Measurements from ENCODE around the gene SLC47A2.

SLC47A2 gene

DNA sequence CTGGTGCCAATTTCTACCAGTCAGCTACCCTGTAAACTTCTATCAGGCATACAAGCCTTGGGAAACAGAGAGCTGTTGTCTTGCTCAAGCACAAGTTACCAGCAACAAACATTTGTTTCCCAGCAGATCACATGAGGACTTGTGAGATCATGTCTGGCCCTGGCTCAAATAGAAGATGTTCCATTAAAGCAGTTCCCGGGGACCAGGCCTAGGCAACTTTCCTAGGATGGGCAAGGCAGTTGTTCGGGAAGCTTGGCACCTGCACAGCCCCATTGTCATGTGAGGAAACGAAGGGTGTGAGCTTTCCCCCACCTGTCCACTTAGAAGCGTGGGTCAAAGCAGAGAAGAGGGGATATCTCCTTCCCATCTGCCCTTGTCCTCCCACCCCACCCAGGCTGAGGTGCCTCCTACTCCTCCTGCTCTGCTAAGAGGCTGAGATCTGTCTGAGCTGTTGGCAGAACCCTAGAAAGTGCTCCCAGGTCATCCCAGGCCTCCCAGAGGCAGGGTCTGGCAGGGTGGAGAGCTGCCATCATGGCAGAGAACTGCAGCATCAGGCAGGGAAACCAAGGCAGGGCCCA, 11.2 kb upstream of the SLC47A2 start:
- no peak for DNase-seq

DNA sequence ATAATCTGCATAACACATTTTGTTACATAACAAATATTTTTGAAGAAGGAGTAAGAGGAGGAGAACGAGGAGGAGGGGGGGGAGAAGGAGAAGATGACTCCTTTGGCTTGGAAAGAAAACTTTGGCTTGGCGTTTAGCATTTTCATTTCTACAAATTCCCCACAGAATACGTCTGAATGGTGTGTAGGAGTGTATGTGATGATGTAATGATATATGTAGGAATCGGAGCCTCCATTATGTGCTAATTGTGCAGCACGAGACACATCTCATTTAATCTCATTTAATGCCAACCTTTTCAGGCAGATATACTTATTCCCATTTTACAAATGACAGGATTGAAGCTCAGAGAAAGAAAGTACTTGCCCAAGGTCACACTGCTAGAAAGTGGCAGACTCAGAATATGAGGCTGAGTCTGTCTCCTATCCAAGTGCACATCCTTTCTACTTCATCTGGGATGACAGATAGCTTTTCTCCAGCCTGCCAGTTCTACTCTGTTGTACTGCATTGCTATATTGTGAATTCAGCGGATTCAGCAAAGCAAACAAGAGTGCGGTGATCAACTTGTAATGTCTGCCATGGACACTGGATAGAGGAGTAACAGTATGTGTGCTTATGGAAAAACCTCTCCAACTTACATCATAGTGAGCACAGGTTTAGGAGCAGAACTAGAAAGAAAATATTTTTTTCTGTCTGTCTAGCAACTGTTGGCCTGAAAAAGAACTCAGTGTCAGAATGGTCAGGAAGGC, 10.4 kb upstream of the SLC47A2 start:
- DNase-seq, result no peak

DNA sequence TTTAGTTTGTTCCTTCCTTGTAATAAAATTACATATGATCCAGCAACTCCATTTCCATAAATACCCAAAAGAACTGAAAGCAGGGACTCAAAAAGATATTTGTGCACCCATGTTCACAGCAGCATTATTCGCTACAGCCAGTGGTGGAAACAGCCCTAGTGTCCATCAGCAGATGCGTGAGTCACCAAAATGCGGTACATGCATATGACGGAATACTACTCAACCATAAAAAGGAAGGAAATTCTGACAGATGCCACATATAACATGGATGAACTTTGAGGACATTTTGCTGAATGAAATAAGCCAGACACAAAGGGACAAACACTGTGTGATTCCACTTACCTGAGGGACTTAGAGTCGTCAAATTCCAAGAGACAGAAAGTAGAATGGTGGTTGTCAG, 9.1 kb upstream of the SLC47A2 start:
- no peak for DNase-seq

DNA sequence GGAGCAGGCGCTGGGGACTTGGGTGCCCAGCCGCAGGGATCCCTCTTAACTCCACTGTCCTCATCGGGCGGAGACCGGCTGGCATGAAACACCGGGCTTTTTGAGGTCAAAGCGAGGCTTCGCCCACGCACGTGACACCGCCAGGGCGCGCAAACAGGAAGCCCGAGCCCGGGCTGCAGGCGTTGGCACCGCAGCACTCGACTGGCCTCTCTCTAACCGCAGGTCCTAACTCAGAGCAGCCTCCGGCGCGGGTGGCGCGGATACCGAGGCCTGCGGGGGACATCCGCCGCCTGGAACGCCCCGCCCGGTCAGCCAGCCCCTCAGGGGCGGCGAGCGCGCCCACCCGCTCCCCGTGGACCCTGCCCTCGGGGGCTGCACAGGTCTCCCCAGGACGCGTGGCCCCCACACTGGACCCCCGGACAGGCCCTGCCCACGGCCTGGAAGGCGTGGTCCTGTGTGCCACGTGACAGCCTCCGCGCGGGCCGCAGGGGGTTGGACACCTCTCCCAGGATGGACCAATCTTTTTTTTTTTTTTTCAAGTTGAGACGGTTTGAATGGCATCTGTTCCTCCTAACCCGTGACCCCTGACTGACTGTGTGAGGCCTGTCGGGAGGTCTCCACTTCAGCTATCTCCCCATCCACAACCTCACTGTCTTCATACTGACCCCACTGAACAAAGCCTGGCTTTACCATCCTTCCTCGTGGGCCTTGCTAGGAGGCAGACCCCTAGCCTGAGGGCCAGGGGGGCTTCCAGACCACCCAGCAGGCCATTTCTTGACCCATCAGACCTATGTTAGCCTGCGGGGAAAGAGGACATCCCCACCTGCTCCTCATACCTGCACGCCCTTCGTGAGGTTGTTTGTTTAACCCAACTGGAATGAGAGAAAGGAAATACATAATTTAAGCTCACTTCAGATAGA, 8.4 kb upstream of the SLC47A2 start:
- DNase-seq, result no peak

DNA sequence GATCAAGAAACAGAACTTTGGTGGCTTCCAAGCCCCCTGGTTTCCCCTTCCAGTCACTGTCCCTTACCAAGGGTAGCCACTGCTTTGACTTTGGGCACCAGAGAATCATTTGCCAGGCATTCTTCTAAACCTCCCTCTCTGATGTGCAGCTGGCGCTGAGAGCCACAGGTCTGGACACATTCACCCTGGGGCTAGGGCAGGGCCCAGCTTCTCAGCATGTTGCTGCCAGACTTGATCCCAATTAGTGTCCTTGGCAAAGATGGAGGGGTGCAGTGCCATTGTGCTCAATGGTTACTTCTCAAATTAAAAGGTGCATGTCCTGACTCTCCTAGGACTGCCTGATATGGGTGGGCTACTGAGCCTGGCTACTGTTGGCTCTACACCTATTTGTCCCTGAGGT, 7.6 kb upstream of the SLC47A2 start:
- no peak for DNase-seq

DNA sequence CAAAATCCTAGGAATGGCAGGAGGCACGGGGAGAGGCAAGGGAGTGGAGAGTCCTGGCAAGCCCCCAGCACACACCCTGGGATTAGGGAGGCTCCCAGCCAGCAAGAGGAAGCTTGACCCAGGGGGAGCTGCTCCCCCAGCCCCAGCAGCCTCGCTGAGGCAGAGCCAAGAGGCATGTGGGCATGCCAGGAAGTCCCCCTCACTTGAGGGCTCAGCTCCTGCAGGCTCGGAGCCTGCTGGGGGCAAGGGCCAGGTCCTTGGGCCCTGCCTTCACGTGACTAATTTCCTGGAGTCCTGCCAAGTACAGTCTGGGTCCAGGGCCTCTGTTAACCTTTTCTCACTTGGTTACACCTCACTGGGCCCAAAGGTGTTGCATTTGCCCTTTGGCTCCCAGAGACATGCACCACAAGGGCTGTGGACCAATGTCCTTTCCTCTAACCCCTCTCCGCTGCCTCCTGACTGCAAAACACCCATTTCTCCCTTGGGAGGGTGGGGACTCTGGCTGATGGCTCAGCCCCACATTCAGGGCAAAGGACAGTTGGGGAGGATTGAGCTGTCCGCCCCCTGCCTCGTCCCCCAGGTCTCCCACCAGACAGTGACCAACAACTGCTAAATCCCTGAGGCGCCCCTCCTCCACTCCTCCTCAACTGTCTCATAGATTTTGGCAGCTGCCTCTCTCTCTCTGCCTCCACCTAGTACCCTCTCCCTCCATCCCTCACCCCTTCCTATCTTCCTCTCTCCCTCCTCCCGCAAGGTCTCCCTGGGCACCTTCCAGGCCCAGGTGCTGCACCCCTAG, 4.4 kb upstream of the SLC47A2 start:
- no peak for DNase-seq

DNA sequence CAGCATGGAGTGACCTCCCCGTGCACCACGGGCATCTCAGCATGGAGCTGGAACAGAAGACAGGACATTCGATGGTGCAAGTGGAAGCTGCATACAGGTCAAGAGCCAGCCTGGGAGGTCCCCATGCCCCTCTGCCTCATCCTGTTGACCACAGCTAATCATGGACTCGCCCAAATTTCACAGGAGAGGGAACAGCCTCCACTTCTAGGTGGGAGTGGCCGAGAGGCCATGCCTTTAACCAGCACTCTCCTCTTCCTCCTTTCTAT, 3.8 kb upstream of the SLC47A2 start:
- DNase-seq, result no peak

DNA sequence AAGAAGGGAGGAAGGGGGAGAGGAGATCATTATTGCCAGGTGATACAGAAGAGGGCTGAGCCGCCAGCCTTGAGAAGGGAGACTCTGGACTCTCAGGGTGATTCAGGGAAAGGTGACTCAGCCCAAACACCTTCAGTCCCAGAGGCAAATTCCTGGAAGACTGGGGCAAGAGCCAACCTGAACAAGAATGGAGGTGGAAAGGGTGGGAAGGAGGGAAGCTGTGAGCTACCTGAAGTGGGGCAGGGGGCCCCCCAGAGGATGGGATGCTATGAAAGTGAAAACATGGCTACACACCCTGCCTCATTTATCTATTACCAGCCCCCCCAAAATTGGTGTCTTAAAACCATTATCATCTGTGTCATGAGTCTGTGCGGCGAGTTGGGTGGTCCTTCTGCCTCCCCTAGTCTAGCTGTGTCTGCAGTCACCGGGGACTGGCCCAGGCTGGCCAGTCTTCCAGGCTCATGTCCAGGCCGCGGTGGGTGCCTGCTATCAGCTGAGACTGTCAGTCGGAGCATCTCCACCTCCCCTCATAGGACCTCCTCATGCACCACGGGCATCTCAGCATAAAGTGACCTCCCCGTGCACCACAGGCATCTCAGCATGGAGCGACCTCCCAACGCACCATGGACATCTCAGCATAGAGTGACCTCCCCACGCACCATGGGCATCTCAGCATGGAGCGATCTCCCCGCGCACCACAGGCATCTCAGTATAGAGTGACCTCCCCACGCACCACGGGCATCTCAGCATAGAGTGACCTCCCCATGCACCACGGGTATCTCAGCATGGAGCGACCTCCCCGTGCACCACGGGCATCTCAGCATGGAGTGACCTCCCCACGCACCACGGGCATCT, 3.2 kb upstream of the SLC47A2 start:
- DNase-seq, result no peak

DNA sequence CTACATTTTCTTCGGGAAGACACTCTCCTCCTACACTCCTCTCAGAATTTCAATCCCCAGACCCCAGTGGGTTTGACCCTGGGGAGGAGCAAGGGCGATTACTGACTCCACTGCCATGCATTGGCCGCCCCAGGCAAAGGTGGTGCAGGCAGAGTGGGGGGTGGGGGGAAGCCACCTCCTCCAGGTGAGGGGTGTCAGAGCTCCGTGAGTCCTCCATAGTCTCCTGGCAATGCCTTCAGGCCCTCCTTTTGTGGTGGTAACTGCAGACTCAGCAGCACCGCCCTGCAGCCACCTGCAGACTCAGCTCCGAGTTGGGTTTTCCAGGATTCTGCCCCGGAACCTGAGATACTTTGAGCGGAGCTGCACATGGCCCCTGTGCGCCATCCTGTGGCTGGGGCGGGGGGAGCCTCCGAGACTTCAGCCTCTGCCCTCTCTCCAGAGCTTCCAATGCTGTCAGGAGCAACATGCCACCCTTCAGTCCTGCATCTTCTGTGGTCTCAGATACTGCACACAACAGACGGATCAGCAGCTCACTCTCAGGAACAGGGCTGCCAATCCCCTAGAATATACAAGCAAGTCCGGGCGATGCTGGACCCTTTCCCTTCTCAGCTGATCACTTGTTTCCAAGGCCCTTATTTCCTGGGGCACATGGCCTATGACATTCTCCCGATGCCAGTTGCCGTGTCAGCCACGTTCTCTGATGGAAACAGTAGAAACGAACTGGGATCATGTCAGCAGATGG, 2.4 kb upstream of the SLC47A2 start:
- peak in 1 of 2 experiments; percentile 15 for DNase-seq

DNA sequence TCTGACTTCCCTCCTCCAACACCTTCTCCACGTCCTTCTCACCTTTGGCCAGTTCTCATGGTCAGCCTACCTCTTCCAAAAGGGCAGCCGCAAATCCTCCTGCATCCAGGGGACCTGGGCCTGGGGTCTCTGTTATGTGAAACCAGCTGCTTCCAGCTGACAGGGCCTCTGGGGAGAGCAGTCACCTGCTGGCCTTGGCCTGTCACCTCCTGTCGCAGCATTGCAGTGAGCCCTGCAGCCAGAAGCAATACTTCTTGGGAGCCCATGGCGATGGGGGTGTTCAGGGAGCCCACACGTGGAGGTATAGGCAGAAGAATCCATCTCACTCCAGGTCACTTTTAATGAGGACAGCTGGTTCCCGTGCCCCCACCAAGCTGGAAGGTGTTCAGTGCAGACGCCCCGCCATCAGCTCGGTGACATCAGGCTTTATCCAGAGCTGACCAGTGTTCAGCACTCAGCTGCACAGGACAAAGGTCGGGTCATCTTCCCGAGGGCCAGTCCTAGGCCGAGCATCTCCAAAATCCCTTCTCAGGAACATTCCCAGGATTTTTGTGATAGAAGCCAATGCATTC, 1.7 kb upstream of the SLC47A2 start:
- DNase-seq, result no peak

DNA sequence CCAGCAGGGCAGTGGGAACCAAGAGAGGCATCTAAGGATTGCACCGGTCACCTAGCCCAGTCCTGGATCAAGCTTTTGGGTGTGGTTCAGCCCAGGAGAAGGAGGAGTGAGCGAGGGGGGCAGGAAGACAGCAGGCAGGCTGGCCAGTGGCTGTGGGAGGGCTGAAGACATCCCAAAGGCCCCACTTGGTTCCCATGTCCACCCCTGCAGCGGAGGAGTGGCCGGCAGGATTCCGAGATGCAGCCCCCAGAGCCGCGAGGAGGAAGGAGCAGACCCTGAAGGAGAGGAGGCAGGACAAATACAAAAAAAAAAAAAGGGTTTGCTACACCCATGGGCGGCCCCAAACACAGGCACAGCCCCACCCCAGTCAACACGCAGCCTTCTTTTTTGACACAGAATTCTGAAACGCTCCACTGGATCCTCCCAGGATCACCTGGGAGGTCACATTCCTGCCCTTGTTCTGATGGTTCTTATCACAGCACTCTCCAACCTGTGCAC, 1.1 kb upstream of the SLC47A2 start:
- DNase-seq, result no peak

DNA sequence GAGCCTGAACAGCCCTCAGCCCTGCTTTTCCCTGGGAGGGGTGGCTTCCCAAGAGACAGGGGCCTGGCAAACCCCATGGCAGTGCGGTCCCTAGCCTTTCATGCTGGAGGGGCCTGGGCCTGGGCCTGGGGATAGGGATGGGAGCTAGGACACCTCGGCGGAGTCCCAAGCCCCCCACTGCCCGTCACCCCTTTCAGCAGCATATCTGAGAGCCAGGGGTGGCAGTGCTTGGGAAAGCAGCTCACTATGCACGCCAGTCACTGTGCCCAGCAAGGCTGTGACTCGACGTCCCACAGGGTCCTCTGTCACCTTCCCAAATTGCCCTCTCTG, 612 bp upstream of the SLC47A2 start:
- no peak for DNase-seq

DNA sequence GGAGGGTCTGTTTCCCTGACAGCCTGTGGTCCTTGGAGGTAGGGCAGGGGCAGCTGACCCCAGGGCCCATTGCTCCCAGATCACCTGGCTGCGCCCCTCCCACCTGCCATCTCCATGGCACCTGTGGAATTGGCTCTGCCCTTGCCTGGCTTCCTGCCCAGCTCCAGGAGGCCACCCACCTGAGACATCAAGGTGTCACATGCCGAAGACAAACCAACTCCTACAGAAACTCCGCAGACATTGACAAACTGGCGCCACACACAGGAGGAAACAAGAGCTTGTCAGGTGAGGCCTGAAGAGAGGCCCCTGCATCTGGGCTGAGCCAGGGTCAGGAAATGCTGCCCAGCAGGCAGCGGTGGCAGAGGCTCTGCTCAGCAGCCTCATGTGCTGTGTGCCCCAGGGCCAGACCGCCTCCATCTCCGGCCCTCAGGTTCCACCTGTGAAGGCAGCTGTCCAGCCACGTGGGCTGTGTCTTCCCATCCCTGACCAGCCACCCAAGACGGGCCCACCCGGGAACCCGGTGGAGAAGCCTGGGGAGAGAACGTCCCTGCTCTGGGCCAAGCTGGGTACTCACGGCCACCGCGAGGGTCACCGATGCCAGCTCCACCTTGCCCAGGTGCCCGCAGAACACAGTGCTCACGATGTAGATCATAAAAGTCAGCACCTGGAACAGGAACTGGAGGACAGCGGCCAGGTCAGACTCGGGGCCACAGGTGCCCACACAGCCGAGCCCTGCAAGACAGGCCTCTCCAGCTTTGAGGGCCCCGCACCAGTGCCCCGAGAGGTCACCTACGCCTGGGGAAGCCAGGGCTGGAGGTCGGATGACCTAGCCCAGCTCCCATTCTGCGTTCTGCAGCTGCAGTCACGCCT, 1.6 kb downstream of the SLC47A2 start:
- no peak for DNase-seq

DNA sequence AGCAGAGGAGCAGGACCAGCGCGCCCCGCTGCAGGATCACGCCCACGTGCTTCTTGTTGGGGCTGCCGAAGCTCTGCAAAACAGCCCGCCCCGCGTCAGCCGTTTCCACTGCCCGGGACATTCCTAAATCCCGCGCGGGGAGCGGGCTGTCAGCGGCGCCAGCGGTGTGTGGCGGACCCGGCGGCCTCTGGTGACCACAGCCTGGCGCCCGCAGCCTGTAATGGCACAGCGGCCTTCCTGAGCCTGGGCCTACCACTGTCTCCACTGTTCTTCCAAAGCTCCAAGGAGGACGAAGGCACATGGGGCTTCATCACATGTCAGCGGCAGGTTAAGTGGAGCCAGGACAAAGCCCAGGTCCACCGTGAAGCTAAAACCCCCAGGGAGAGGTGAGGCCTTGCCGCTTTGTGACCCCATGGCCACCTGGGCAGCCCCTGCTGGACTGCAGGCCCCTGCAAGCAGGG, 2.5 kb downstream of the SLC47A2 start:
- no peak for DNase-seq

DNA sequence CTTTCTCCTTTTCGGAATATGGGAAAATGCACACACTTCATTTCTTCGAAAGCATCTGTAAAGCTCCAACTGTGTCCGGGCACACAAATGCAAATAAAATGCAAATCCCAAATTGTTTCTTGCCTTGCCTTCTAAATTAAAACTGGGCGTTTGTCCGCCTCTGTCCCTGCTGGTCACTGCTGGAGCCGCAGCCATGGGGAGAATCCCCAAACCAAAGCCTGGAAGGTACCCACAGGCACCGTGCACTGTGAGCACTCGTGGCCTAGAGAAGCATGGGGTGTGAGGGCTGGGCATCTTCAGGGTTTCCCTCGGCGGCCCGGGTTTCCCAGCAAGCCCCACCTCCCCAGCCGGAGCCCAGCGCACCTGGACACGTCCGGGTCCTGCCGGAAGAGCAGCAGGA, 2.9 kb downstream of the SLC47A2 start:
- peak; percentile 39 to 76 for DNase-seq

DNA sequence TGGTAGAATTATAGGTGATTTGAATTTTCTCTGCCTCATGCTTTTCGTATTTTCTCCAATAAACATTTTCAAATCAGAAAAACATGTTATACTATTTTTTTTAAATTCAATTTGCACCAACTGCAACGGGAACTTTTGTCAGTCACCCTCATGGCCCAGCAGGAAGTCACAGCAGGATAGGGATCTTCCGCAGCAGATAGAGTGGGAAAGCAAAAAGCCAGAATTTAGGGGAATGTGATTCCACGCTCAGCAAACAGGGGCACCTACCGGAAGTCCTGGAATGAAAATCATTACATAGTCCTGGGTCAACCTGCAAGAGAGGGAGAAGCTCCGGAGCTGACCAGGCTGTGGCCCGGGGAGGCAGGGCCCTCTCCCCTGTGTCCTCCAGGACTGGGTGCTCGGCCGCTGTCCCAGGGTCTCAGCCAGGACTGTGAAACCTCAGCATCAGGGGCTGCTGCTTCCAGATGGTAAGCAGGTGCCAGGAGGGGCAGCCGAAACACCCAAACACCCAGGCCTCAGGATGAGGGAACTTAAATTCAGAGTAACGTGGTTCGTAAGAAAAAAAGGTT, 3.9 kb downstream of the SLC47A2 start:
- DNase-seq, result no peak

DNA sequence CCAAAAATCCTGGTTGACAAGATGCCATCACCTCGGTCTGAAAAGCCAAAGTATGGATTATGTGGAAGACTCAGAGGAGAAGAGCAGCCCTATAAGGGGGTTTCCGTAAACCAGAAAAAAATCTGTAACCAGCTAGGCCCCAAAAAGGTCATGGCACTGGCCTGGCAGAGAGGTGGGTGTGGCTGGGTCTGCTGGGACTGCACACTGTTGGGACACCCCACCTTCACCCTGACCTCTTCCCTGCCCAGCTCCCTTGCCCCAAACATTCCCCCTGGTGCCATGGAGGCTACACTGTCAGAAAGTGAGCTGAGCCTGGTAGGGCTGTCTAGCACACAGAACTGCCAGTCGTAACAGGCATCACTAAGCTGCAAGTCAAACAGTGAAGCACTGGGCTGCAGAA, 6.5 kb downstream of the SLC47A2 start:
- DNase-seq, result no peak

DNA sequence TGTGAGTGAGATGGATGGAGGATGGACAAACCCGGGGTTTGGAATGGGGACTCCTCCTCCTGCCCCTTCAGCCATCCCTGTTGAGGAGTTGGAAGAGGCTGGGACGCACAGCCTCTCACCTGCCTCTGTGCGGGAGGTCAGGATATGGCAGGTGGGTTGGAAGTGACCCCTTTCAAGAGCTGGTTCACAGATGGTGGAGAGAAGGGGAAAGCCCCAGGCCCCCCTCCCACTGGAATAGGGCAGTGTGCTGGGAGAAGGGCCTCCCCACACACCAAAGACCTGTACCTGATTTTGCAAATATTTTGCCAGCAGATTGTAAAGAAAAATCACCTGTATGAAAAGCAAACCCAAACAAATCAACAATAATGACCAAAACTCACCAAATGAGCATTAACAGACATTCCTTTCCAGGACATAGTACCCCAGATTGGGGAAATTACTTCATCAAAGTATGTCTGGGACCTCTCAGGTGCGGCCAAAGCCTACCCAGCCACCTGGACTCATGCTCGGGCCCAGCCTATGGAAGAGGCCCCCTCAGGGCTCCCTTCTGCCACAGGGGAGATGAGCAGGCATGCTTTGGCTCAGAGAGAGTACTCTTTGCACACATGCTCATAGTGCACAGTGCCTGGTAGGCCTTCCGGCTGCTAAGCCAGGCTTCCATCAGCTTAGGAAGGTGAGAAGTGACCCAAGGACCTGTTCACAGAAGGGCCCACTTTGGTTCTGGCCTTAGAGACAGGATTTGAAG, 7.8 kb downstream of the SLC47A2 start:
- DNase-seq, result no peak

DNA sequence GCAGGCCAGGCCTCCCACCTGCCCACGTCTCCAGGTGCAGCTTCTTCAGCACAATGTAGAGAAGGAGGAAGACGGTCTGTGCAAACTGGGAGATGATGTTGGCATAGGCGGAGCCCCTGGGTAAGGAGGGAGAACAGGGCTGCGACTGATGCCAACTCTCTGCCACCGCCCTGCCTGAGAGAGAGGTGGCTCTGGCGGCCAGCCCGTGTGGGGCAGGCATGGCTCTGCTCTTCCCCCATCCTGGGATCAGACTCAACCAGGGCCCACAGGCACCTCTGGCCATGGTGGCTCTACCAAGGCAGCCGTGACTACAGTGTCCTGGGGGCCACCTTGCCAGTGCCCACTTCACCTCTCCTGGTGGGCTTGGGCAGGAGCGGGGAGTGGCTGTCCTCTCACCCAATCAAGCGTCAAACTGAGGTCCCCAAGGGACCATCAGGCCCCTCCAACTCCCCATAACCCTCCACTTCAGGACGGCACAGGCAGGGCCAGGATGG, 8.6 kb downstream of the SLC47A2 start:
- DNase-seq, result no peak

Measured in NCI-H526 (cell line).